Small intestine (tissue), 16 donors: Measurements from ENCODE around the gene SYNGR4. TPM values are rescaled to one million over a fixed set of nuclear protein-coding genes. Genes with fewer than 3 reads are reported as not detected.
"Not testable (repeated sequence)": the region's sequence is repeated elsewhere in the genome, so short reads cannot be mapped to it uniquely, and the experiment has no call there.

Experiments
- DNase-seq, 2 donors: peaks; one replicate each; pipeline versions ENCODE4 v3.0.0 to v3.0.0-alpha.2; 2013
- FAIRE-seq: peaks from 2 replicates; lab custom pipeline; 2012; peaks lifted over from hg19 to GRCh38; lab: Jason Lieb, UNC
- H3K27ac ChIP-seq, 3 donors: one replicate each; pipeline ENCODE4 v1.5.1; 2013; ENCODE audit warnings: low read length in 2 of 3, mild to moderate bottlenecking in 2 of 3, control low read depth in 1 of 3, inconsistent platforms in 1 of 3, low read depth in 1 of 3, moderate library complexity in 1 of 3
- H3K27me3 ChIP-seq, 3 donors: one replicate each; pipeline ENCODE4 v1.6.1; 2013; ENCODE audit warnings: low read length in 3 of 3, inconsistent platforms in 1 of 3; ENCODE audit not compliant: control insufficient read depth in 3 of 3, insufficient read depth in 3 of 3
- H3K36me3 ChIP-seq, 3 donors: one replicate each; pipeline ENCODE4 v1.6.1; 2013; ENCODE audit warnings: low read length in 3 of 3, inconsistent platforms in 1 of 3, low read depth in 1 of 3, mild to moderate bottlenecking in 1 of 3, moderate library complexity in 1 of 3; ENCODE audit not compliant: control insufficient read depth in 3 of 3, insufficient read depth in 2 of 3
- H3K4me1 ChIP-seq, 3 donors: one replicate each; pipeline ENCODE4 v1.6.1; 2013; ENCODE audit warnings: low read length in 2 of 3, inconsistent platforms in 1 of 3, low read depth in 1 of 3, mild to moderate bottlenecking in 1 of 3, moderate library complexity in 1 of 3; ENCODE audit not compliant: control insufficient read depth in 3 of 3, insufficient read depth in 2 of 3
- H3K4me3 ChIP-seq, 3 donors: one replicate each; pipeline ENCODE4 v1.5.1; 2013; ENCODE audit warnings: low read length in 3 of 3, control low read depth in 1 of 3, inconsistent platforms in 1 of 3, low read depth in 1 of 3, mild to moderate bottlenecking in 1 of 3, moderate library complexity in 1 of 3
- H3K9me3 ChIP-seq, 2 donors: one replicate each; pipeline ENCODE4 v1.6.1; 2013; ENCODE audit warnings: low read depth in 1 of 2, low read length in 1 of 2; ENCODE audit not compliant: control insufficient read depth in 2 of 2, insufficient read depth in 1 of 2
- WGBS, 3 donors: extraction: QIAGEN DNeasy Blood & Tissue Kit; methylation state at CpG; one replicate each; pipeline ENCODE4 v1.1.7; 2013; 5-methylcytosine and 5-hydroxymethylcytosine counted together
- long read RNA-seq, 10 donors: transcript quantifications; one replicate each; lab custom pipeline, GENCODE V29; 2026
- polyA plus RNA-seq, 4 donors: library from polyadenylated mRNA; stranded (reverse) in 3 of 4; unstranded in 1 of 4; fragments of 200-250 nt in 3 of 4; fragments of 120-200 nt in 1 of 4; gene quantifications; one replicate each; pipeline versions ENCODE4 v1.2.1 to v1.2.3, GENCODE V29; 2013
- donor health status: healthy with polysubstance abuse.
- donor health status: control.
- donor health status: control.
- donor health status: Bipolar disorder and iron deficiency.
- donor health status: healthy.

Gene SYNGR4
- polyA plus RNA-seq: under 1 TPM in 2 of 4 donors, not detected in 2; 0.06 to 0.15 TPM
- long read RNA-seq, donor 1, partial matches to known transcripts: 296 of 296 reads
- long read RNA-seq, donor 1, other reads (novel, unspliced or antisense): 0 of 296 reads
- long read RNA-seq, donor 2: 0 reads
- long read RNA-seq, donor 3: 0 reads
- long read RNA-seq, donor 4: 0 reads
- long read RNA-seq, donor 5: 0 reads
- long read RNA-seq, donor 6, partial matches to known transcripts: 52 of 178 reads
- long read RNA-seq, donor 6, other reads (novel, unspliced or antisense): 126 of 178 reads
- long read RNA-seq, donor 7, partial matches to known transcripts: 152 of 152 reads
- long read RNA-seq, donor 7, other reads (novel, unspliced or antisense): 0 of 152 reads
- long read RNA-seq, donor 8: 0 reads
- long read RNA-seq, donor 9: 0 reads
- long read RNA-seq, donor 10: 0 reads

GRCh38 chr19:48363810-48364597 is at the start of gene SYNGR4, which contains the start of gene TMEM143:
SYNGR4 (plus strand) TSS chr19:48364367; CDS start chr19:48365843, 1,476 bp downstream.
TMEM143 (minus strand) TSS chr19:48363940; CDS start chr19:48363920, 20 bp downstream.
- H3K4me1 ChIP-seq: peaks cover 4 to 27% (median 4%) of the 10 kb centered on the region in 3 donors
- no peaks in the 10 kb centered on the region for H3K9me3 ChIP-seq
- FAIRE-seq (no peak), DNase-seq (peak; percentile 100)
- peaks cover 0 to 7% (median 0%) of the 10 kb centered on the region in 3 donors for H3K36me3 ChIP-seq
- peak within 1 kb of the TSS; percentile 44 to 67 (median 47) for H3K4me3 ChIP-seq
- H3K27ac ChIP-seq: peak within 1 kb of the TSS; percentile 81 to 94 (median 89)
- H3K27me3 ChIP-seq: no peaks in the 10 kb centered on the region
- 1% methylated on average over 56 to 59 of the region's 59 CpGs for WGBS, 3 donors

- 55 to 73% (median 63%) methylated on average over 7 of the region's 7 CpGs for WGBS, 3 donors
- Histone ChIP-seq H3K9me3 (no peaks in the 10 kb centered on the region), H3K4me1 (peaks cover 0 to 16% (median 2%) of the 10 kb centered on the region in 3 donors), H3K27ac (no peak overlapping the region), H3K36me3 (no peaks in the 10 kb centered on the region), H3K4me3 (no peak overlapping the region), H3K27me3 (no peaks in the 10 kb centered on the region)
- no peak for DNase-seq
- FAIRE-seq: no peak
Measured at GRCh38 chr19:48315712-48316111, 48.5 kb upstream of the SYNGR4 start.

GRCh38 chr19:48317708-48317960 is 46.5 kb upstream of the SYNGR4 start:
- not testable (repeated sequence) for FAIRE-seq, H3K27me3 ChIP-seq, H3K36me3 ChIP-seq, DNase-seq, H3K4me3 ChIP-seq, H3K9me3 ChIP-seq
- WGBS, 3 donors: 56 to 64% (median 59%) methylated on average over 9 of the region's 9 CpGs
- peak overlapping the region in 1 of 3 donors; percentile 19 for H3K27ac ChIP-seq
- peaks cover 0 to 24% (median 7%) of the 10 kb centered on the region in 3 donors for H3K4me1 ChIP-seq

- no peak overlapping the region for H3K27ac ChIP-seq
- H3K9me3 ChIP-seq: no peaks in the 10 kb centered on the region
- H3K36me3 ChIP-seq: no peaks in the 10 kb centered on the region
- no peak for FAIRE-seq
- no peak overlapping the region for H3K4me3 ChIP-seq
- peaks cover 0 to 27% (median 7%) of the 10 kb centered on the region in 3 donors for H3K4me1 ChIP-seq
- no peak for DNase-seq
- H3K27me3 ChIP-seq: no peaks in the 10 kb centered on the region
- 91 to 97% (median 95%) methylated on average over 21 of the region's 21 CpGs for WGBS, 3 donors
Measured at GRCh38 chr19:48318286-48318987, 45.7 kb upstream of the SYNGR4 start.

GRCh38 chr19:48319647-48320541 is 44.3 kb upstream of the SYNGR4 start:
- H3K36me3 ChIP-seq: no peaks in the 10 kb centered on the region
- FAIRE-seq: no peak
- H3K27me3 ChIP-seq: no peaks in the 10 kb centered on the region
- peaks cover 0 to 28% (median 7%) of the 10 kb centered on the region in 3 donors for H3K4me1 ChIP-seq
- H3K9me3 ChIP-seq: no peaks in the 10 kb centered on the region
- peak overlapping the region in 1 of 3 donors; percentile 3 for H3K27ac ChIP-seq
- no peak overlapping the region for H3K4me3 ChIP-seq
- DNase-seq: peak; percentile 72 to 88
- WGBS, 3 donors: 25 to 40% (median 30%) methylated on average over 13 to 16 of the region's 16 CpGs

GRCh38 chr19:48321372-48321621 is 42.9 kb upstream of the SYNGR4 start:
- Histone ChIP-seq H3K27me3 (no peaks in the 10 kb centered on the region), H3K27ac (peak overlapping the region; percentile 94 to 98 (median 96)), H3K9me3 (no peaks in the 10 kb centered on the region), H3K4me1 (peaks cover 0 to 42% (median 12%) of the 10 kb centered on the region in 3 donors), H3K36me3 (no peaks in the 10 kb centered on the region), H3K4me3 (peak overlapping the region; percentile 31 to 64 (median 59))
- WGBS, 3 donors: 0% methylated on average over 13 to 22 of the region's 22 CpGs
- DNase-seq (peak; percentile 96), FAIRE-seq (no peak)

GRCh38 chr19:48321622-48322591 is 42.3 kb upstream of the SYNGR4 start:
- DNase-seq: peak; percentile 97 to 99
- H3K36me3 ChIP-seq: no peaks in the 10 kb centered on the region
- no peak for FAIRE-seq
- 1 to 2% (median 1%) methylated on average over 51 to 63 of the region's 63 CpGs for WGBS, 3 donors
- H3K27me3 ChIP-seq: no peaks in the 10 kb centered on the region
- peak overlapping the region; percentile 98 to 99 (median 98) for H3K27ac ChIP-seq
- peak overlapping the region; percentile 31 to 64 (median 59) for H3K4me3 ChIP-seq
- H3K9me3 ChIP-seq: no peaks in the 10 kb centered on the region
- H3K4me1 ChIP-seq: peaks cover 0 to 41% (median 12%) of the 10 kb centered on the region in 3 donors
